GM12878 (cell line): Measurements from ENCODE around the gene CDC5L. TPM values are rescaled to one million over a fixed set of nuclear protein-coding genes. Genes with fewer than 3 reads are reported as not detected.

Experiments used
- ATAC-seq: fragments of 200-7000 bp; cut with Tn5 transposase; 3 replicates; pipeline ENCODE4 v1.9.1; 2020; ENCODE audit warnings: mild to moderate bottlenecking, moderate library complexity
- BruUV-seq: library from RNA; stranded (reverse); fragments of 400-500 nt; replicated peaks from 2 replicates; lab custom pipeline; 2021; lab: Mats Ljungman, UMichigan
- CTCF ChIA-PET: fragments of 300-600 bp; sonication (Branson Sonifier 250); formaldehyde crosslinking; extraction: SDS; loops from one replicate; lab custom pipeline; 2021; ENCODE audit warnings: inconsistent platforms; lab: Yijun Ruan, JAX
- POLR2A ChIA-PET: fragments of 350-600 bp; formaldehyde crosslinking; extraction: SDS; loops from one replicate; lab custom pipeline; 2021; ENCODE audit warnings: inconsistent platforms; lab: Charles Lee
- RAD21 ChIA-PET: fragments of 300-600 bp; sonication (Branson Sonifier 250); formaldehyde crosslinking; loops from one replicate; lab custom pipeline; 2023; ENCODE audit warnings: antibody characterized with exemption; ENCODE audit not compliant: unreplicated experiment; lab: Charles Lee
- SMC1A ChIA-PET: fragments of 300-600 bp; sonication (Branson Sonifier 250); formaldehyde crosslinking; loops from one replicate; lab custom pipeline; 2023; ENCODE audit not compliant: unreplicated experiment, uncharacterized antibody; lab: Charles Lee
- DNase-seq: peaks from one replicate; pipeline ENCODE4 v3.0.0-alpha.2; 2011; ENCODE audit warnings: low read depth, low spot score
- FAIRE-seq: peaks from 3 replicates; lab custom pipeline; 2011; peaks lifted over from hg19 to GRCh38; lab: Jason Lieb, UNC
- H2AFZ ChIP-seq: 2 replicates; pipeline ENCODE4 v1.6.0; 2011; ENCODE audit warnings: low read depth, low read length, control low read depth; ENCODE audit not compliant: control insufficient read depth
- H3K27ac ChIP-seq: 2 replicates; pipeline ENCODE4 v1.5.1; 2011; ENCODE audit warnings: control low read depth; ENCODE audit not compliant: control insufficient read depth, insufficient read depth
- H3K27me3 ChIP-seq, 2 experiments: replicated peaks in 1 of 2; 2 replicates each; pipeline versions ENCODE4 v1.6.0 to v1.6.1; 2011; ENCODE audit warnings: low read length in 1 of 2; ENCODE audit not compliant: control insufficient read depth in 2 of 2, insufficient read depth in 2 of 2
- H3K36me3 ChIP-seq, 2 experiments: 2 replicates each; pipeline ENCODE4 v1.5.1; 2011; ENCODE audit warnings: low read length in 1 of 2; ENCODE audit not compliant: control insufficient read depth in 2 of 2, insufficient read depth in 2 of 2
- H3K4me1 ChIP-seq: 2 replicates; pipeline ENCODE4 v1.6.1; 2011; ENCODE audit warnings: mild to moderate bottlenecking, low read length, moderate library complexity, mixed read lengths; ENCODE audit not compliant: control insufficient read depth, insufficient read depth
- H3K4me2 ChIP-seq: 2 replicates; pipeline ENCODE4 v1.6.0; 2011; ENCODE audit warnings: control low read depth; ENCODE audit not compliant: control insufficient read depth, insufficient read depth
- H3K4me3 ChIP-seq: fragments of 200-600 bp; sonication (generic); 2 replicates; pipeline ENCODE4 v1.5.1; 2016
- H3K79me2 ChIP-seq: 2 replicates; pipeline ENCODE4 v1.6.0; 2011; ENCODE audit warnings: low read length; ENCODE audit not compliant: control insufficient read depth, insufficient read depth
- H3K9ac ChIP-seq: 2 replicates; pipeline ENCODE4 v1.8.0; 2011; ENCODE audit warnings: low read length, control low read depth, mixed read lengths; ENCODE audit not compliant: control insufficient read depth, insufficient read depth
- H3K9me3 ChIP-seq: replicated peaks from 3 replicates; pipeline ENCODE4 v1.5.1; 2011; ENCODE audit warnings: mild to moderate bottlenecking, low read length; ENCODE audit not compliant: control insufficient read depth, insufficient read depth
- H4K20me1 ChIP-seq: 2 replicates; pipeline ENCODE4 v1.6.0; 2011; ENCODE audit not compliant: control insufficient read depth, insufficient read depth
- CBX5 ChIP-seq: sonication (generic); IDR thresholded peaks from 2 replicates; pipeline ENCODE4 v1.6.1; 2016; ENCODE audit warnings: low read depth, moderate library complexity, mild to moderate bottlenecking, inconsistent platforms
- CREM ChIP-seq: IDR thresholded peaks from 2 replicates; pipeline ENCODE4 v1.6.1; 2014; ENCODE audit warnings: antibody characterized with exemption, low read depth
- KAT2A ChIP-seq: conservative IDR thresholded peaks from 2 replicates; pipeline ENCODE4 v1.6.1; 2011; ENCODE audit warnings: low read depth, low read length; ENCODE audit not compliant: control insufficient read depth
- MEF2A ChIP-seq: IDR thresholded peaks from 2 replicates; pipeline ENCODE4 v1.6.1; 2011; ENCODE audit warnings: low read depth, mild to moderate bottlenecking, low read length, moderate library complexity; ENCODE audit not compliant: insufficient read depth
- SMAD1 ChIP-seq: fragments of 450-650 bp; IDR thresholded peaks from 2 replicates; pipeline ENCODE4 v1.6.1; 2018; ENCODE audit warnings: mild to moderate bottlenecking, low read depth; ENCODE audit not compliant: partially characterized antibody
- SMC3 ChIP-seq: IDR thresholded peaks from 2 replicates; pipeline ENCODE4 v1.6.1; 2011; ENCODE audit warnings: low read length, improper control_type of control experiment, borderline replicate concordance
- SREBF2 ChIP-seq: IDR thresholded peaks from 2 replicates; pipeline ENCODE4 v1.6.1; 2012; ENCODE audit warnings: mild to moderate bottlenecking, low read length
- TCF12 ChIP-seq: IDR thresholded peaks from 2 replicates; pipeline ENCODE4 v1.6.1; 2011; ENCODE audit warnings: low read depth, mild to moderate bottlenecking, low read length
- ZZZ3 ChIP-seq: IDR thresholded peaks from 2 replicates; pipeline ENCODE4 v1.6.1; 2011; ENCODE audit warnings: low read depth; ENCODE audit not compliant: control insufficient read depth, insufficient read length
- WGBS: methylation state at CpG from one replicate; pipeline ENCODE4 v1.1.6; 2016; ENCODE audit warnings: low lambda C conversion rate; ENCODE audit not compliant: insufficient replicate concordance, insufficient coverage; ENCODE audit errors: missing lambda C conversion rate; 5-methylcytosine and 5-hydroxymethylcytosine counted together
- in situ Hi-C: fragments of 300-500 bp; cut with MboI; formaldehyde crosslinking; loops from 9 replicates; pipeline ENCODE4 v1.14.3; 2018; ENCODE audit warnings: mixed read lengths
- intact Hi-C: fragments of 100-400 bp; cut with micrococcal nuclease; formaldehyde crosslinking; loops from one replicate; pipeline ENCODE4 v1.14.2; 2022; ENCODE audit not compliant: unreplicated experiment
- polyA plus RNA-seq, 11 experiments: library from polyadenylated mRNA; depleted of rRNA in 4 of 11; unstranded in 6 of 11; stranded (reverse) in 5 of 11; fragments of >200 nt; fragmentation: Nextera tagmentation in 4 of 11; fragmentation: Illumina TruSeq in 1 of 11; extraction: Ambion mirVana in 4 of 11; extraction: Trizol in 1 of 11; gene quantifications; 1 replicate in 1 of 11; 2 replicates in 10 of 11; pipeline versions ENCODE4 v1.2.1 to v1.2.3, GENCODE V29; 2011 to 2016; ENCODE audit warnings: inconsistent platforms in 2 of 11, missing spikeins in 2 of 11, low read depth in 1 of 11
- total RNA-seq, 4 experiments: library from RNA; depleted of rRNA in 3 of 4; stranded (reverse); fragments of >200 nt in 3 of 4; fragmentation: Illumina TruSeq in 1 of 4; extraction: Trizol in 1 of 4; gene quantifications; 2 replicates each; pipeline versions ENCODE4 v1.2.1 to v1.2.3, GENCODE V29; 2013 to 2021
- TF ChIP-seq, protein P1 (sequence below): IDR thresholded peaks from 2 replicates; pipeline ENCODE4 v1.6.1; 2012; ENCODE audit warnings: mild to moderate bottlenecking, low read depth, low read length
- TF ChIP-seq, protein P2 (sequence below): fragments of 150-350 bp; IDR thresholded peaks from 2 replicates; pipeline ENCODE4 v1.6.1; 2016; ENCODE audit warnings: low read depth, low read length

Gene CDC5L
- total and polyA plus RNA-seq, 10 of the 15 experiments (the other 5 are each of a cell fraction or from before 2014, with no cell fraction given): 13.2 to 29.4 (median 18.8) TPM

GRCh38 chr6:44462797-44463727 lies 75.6 kb downstream of the CDC5L start:
- CTCF ChIA-PET: interaction anchor here (1.3 to 1.4 kb wide), 2 partner anchors 12 to 32 kb away, joined by 3 to 7 read pairs; no protein-coding TSS in a partner anchor
- ATAC-seq (no peak), FAIRE-seq (no peak), DNase-seq (no peak)
- Histone ChIP-seq H3K9me3 (no peaks in the 10 kb centered on the region), H3K9ac (no peak overlapping the region), H3K36me3 (no peaks in the 10 kb centered on the region), H3K4me3 (no peak overlapping the region), H3K79me2 (no peaks in the 10 kb centered on the region), H3K4me1 (no peaks in the 10 kb centered on the region), H2AFZ (no peak overlapping the region), H4K20me1 (no peaks in the 10 kb centered on the region), H3K27me3 (no peaks in the 10 kb centered on the region), H3K4me2 (no peak overlapping the region), H3K27ac (no peak overlapping the region)
- 27% methylated on average over 13 of the region's 13 CpGs for WGBS
- no peak for TF ChIP-seq KAT2A
- no peak for TF ChIP-seq SREBF2
- TF ChIP-seq CREM: no peak
- no peak for TF ChIP-seq ZZZ3
- no peak for TF ChIP-seq CBX5
- TF ChIP-seq, protein P1, sequence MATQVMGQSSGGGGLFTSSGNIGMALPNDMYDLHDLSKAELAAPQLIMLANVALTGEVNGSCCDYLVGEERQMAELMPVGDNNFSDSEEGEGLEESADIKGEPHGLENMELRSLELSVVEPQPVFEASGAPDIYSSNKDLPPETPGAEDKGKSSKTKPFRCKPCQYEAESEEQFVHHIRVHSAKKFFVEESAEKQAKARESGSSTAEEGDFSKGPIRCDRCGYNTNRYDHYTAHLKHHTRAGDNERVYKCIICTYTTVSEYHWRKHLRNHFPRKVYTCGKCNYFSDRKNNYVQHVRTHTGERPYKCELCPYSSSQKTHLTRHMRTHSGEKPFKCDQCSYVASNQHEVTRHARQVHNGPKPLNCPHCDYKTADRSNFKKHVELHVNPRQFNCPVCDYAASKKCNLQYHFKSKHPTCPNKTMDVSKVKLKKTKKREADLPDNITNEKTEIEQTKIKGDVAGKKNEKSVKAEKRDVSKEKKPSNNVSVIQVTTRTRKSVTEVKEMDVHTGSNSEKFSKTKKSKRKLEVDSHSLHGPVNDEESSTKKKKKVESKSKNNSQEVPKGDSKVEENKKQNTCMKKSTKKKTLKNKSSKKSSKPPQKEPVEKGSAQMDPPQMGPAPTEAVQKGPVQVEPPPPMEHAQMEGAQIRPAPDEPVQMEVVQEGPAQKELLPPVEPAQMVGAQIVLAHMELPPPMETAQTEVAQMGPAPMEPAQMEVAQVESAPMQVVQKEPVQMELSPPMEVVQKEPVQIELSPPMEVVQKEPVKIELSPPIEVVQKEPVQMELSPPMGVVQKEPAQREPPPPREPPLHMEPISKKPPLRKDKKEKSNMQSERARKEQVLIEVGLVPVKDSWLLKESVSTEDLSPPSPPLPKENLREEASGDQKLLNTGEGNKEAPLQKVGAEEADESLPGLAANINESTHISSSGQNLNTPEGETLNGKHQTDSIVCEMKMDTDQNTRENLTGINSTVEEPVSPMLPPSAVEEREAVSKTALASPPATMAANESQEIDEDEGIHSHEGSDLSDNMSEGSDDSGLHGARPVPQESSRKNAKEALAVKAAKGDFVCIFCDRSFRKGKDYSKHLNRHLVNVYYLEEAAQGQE: no peak
- TF ChIP-seq, protein P2, sequence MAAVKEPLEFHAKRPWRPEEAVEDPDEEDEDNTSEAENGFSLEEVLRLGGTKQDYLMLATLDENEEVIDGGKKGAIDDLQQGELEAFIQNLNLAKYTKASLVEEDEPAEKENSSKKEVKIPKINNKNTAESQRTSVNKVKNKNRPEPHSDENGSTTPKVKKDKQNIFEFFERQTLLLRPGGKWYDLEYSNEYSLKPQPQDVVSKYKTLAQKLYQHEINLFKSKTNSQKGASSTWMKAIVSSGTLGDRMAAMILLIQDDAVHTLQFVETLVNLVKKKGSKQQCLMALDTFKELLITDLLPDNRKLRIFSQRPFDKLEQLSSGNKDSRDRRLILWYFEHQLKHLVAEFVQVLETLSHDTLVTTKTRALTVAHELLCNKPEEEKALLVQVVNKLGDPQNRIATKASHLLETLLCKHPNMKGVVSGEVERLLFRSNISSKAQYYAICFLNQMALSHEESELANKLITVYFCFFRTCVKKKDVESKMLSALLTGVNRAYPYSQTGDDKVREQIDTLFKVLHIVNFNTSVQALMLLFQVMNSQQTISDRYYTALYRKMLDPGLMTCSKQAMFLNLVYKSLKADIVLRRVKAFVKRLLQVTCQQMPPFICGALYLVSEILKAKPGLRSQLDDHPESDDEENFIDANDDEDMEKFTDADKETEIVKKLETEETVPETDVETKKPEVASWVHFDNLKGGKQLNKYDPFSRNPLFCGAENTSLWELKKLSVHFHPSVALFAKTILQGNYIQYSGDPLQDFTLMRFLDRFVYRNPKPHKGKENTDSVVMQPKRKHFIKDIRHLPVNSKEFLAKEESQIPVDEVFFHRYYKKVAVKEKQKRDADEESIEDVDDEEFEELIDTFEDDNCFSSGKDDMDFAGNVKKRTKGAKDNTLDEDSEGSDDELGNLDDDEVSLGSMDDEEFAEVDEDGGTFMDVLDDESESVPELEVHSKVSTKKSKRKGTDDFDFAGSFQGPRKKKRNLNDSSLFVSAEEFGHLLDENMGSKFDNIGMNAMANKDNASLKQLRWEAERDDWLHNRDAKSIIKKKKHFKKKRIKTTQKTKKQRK: no peak
- TF ChIP-seq TCF12: no peak
- TF ChIP-seq SMAD1: no peak
- no peak for TF ChIP-seq SMC3
- TF ChIP-seq MEF2A: no peak
- intact Hi-C loops: no loop called here
- in situ Hi-C loops: no loop called here
- no TSS peak for BruUV-seq
- RAD21 ChIA-PET: no interaction called here
- SMC1A ChIA-PET: no interaction called here
- POLR2A ChIA-PET: no interaction called here
